Measurements from ENCODE around the gene SYT15.
"Not testable (repeated sequence)": the region's sequence is repeated elsewhere in the genome, so short reads cannot be mapped to it uniquely, and the experiment has no call there.

SYT15 gene

GRCh38 chr10:46557319-46558121 is 21.4 kb upstream of the SYT15 start:
- no peak for DNase-seq

- no peak for DNase-seq
Measured at GRCh38 chr10:46558122-46558391, 20.9 kb upstream of the SYT15 start.

- no peak for DNase-seq
Measured at GRCh38 chr10:46558392-46559185, 20.3 kb upstream of the SYT15 start.

- DNase-seq, result no peak
Measured at GRCh38 chr10:46559231-46559671, 19.7 kb upstream of the SYT15 start.

GRCh38 chr10:46560381-46560780 is 18.5 kb upstream of the SYT15 start:
- no peak for DNase-seq

GRCh38 chr10:46560952-46561351 is 18.0 kb upstream of the SYT15 start:
- no peak for DNase-seq

GRCh38 chr10:46565591-46566332 is 13.2 kb upstream of the SYT15 start:
- peak; percentile 42 for DNase-seq

GRCh38 chr10:46567151-46567550 is 11.8 kb upstream of the SYT15 start:
- not testable (repeated sequence) for DNase-seq

- not testable (repeated sequence) for DNase-seq
Measured at GRCh38 chr10:46570655-46571054, 8.3 kb upstream of the SYT15 start.

- not testable (repeated sequence) for DNase-seq
Measured at GRCh38 chr10:46572765-46573164, 6.2 kb upstream of the SYT15 start.

GRCh38 chr10:46573314-46573713 is 5.6 kb upstream of the SYT15 start:
- DNase-seq, result not testable (repeated sequence)

GRCh38 chr10:46573884-46574283 is 5.0 kb upstream of the SYT15 start:
- DNase-seq, result not testable (repeated sequence)

- DNase-seq, result not testable (repeated sequence)
Measured at GRCh38 chr10:46577624-46578473, 1.1 kb upstream of the SYT15 start.

- not testable (repeated sequence) for DNase-seq
Measured at GRCh38 chr10:46579378-46579777, 450 bp downstream of the SYT15 start.

GRCh38 chr10:46581997-46582396 is 3.1 kb downstream of the SYT15 start:
- DNase-seq, result not testable (repeated sequence)

- not testable (repeated sequence) for DNase-seq
Measured at GRCh38 chr10:46582568-46582967, 3.6 kb downstream of the SYT15 start.

- not testable (repeated sequence) for DNase-seq
Measured at GRCh38 chr10:46584196-46584595, 5.3 kb downstream of the SYT15 start.

GRCh38 chr10:46585246-46585645 is 6.3 kb downstream of the SYT15 start:
- DNase-seq, result not testable (repeated sequence)

GRCh38 chr10:46587546-46587945 is 8.6 kb downstream of the SYT15 start:
- DNase-seq, result not testable (repeated sequence)

- not testable (repeated sequence) for DNase-seq
Measured at GRCh38 chr10:46588221-46588620, 9.3 kb downstream of the SYT15 start.

GRCh38 chr10:46589589-46589988 is 10.7 kb downstream of the SYT15 start:
- not testable (repeated sequence) for DNase-seq

GRCh38 chr10:46591053-46591452 is 12.1 kb downstream of the SYT15 start:
- DNase-seq, result not testable (repeated sequence)
